Cardiac septum (tissue), 1 donor: ENCODE data around the gene LPAR6. TPM values are rescaled to one million over a fixed set of nuclear protein-coding genes. Genes with fewer than 3 reads are reported as not detected.

Experiments used
- DNase-seq: peaks from one replicate; pipeline ENCODE4 v3.0.0-alpha.2; 2020; ENCODE audit warnings: low spot score
- intact Hi-C: fragments of 100-400 bp; cut with DNase I; formaldehyde crosslinking; loops from one replicate; pipeline ENCODE4 v1.14.0; 2022
- total RNA-seq: library from RNA; stranded (reverse); fragmentation: NEBNext Ultra II Directional; extraction: Animal tissue kit (Norgen Biotek cat#: 25700); gene quantifications from one replicate; pipeline ENCODE4 v1.2.1, GENCODE V29; 2021
- donor health status: DM: no; HTN: no; CAD: no.

The LPAR6 gene
- total RNA-seq, 1 donor from 2014 or later: 12.5 TPM

DNA sequence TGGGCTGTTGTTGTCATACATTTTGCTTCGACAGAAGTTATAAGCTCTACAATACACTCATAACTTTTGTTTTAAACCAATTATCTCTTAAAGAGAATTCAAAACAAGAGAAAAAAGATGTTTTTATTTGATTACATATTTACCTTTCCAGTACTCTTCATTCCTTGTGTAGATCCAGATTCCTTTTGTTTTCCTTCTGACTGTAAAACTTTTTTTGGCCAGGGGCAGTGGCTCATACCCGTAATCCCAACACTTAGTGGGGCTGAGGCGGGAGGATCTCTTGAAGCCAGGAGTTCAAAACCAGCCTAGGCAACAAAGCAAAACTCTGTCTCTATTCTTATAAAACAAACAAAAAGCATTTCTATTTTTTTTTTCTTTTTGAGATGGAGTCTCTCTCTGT is 21.7 kb downstream of the LPAR6 start:
- intact Hi-C loops: no loop called here
- DNase-seq: no peak

DNA sequence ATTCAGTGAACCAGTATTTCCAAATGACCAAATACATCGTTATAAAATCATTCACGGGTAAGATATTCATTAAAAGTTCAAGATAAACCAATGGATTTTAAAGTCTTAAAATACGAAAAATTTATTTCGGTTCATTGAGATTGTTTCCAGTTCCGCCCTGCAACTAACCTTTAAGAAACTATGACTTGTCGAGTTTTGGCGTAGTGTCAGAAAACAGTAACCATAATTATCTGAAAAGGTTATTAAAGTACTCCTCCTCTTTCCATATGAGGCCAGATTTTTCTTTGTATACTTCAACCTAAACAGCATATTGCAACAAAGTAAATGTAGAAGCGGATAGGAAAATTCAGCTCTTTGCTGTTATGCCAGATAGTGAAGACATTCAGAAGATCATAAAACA is 26.1 kb downstream of the LPAR6 start:
- no peak for DNase-seq
- intact Hi-C loops: no loop called here

DNA sequence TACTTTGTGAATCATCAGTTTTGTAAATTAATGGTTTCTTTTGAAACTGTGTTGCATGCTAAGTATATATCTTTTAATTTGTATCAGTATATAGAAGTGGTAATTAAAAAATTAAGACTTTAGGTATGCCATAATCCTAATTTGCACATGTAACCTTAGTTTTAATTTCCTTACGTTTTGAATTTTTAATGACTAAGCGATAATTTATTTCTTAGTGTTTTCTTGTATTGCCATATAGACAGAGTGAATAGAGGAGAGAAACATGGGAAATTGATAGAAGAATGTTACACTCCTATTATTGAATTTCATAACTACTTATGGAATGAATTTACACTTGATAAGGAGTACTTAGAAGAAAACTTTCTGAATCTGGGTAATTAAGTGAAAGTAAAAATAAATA is 29.5 kb downstream of the LPAR6 start:
- intact Hi-C loops: loop anchor here (1.0 kb wide), 1 partner anchor 9 kb away; no protein-coding TSS in a partner anchor
- DNase-seq: no peak

DNA sequence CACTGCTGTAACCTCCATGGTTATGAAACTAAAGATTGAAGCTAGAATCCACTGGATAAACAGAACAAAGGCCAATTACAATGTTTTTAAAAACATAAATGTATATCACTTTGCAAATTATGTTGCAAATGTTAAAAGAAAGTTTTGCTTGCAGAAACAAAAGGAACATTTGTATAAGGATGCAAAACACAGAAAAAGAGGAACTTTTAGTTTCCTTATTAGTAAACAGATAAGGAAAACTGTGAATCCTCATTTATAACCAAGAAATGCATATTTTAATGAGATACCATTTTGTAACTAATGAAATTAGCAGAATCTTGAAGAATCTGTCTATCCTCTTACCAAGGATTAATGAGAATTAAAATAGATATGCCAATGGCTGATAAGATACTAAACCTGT is 32.3 kb downstream of the LPAR6 start:
- intact Hi-C loops: no loop called here
- DNase-seq: no peak

DNA sequence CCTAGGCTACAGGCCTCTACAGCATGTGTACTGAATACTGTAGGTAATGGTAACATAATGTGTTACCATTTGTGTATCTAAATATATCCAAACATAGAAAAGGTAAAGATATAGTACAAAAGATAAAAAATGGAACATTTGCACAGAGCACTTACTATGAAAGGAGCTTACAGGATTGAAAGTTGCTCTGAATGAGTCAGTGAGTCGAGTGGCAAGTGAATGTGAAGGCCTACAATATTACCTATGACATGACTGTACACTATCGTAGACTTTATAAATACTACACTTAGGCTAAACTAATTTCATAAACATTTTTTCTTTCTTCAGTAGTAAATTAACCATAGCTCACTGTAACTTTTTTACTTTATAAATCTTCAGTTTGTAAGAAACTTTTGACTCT is 35.1 kb downstream of the LPAR6 start:
- intact Hi-C loops: no loop called here
- DNase-seq: no peak

DNA sequence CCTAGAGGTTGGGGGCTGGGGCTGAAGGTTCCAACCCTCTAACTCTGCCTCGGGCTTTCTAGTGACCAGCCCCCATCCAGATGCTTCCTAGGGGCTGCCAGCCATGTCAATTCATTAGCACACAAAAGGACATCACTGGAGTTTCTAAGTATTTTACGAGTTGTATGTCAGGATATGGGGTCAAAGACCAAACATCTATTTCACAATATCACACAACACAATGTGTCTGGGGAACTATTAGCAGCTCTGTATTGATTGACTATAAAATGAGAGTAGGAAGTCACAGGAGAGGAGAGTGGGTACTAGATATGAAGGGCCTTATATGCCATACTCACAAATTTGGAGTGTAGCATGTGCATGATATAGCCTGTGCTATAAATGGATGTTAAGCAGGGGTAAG is 42.1 kb downstream of the LPAR6 start:
- no peak for DNase-seq
- intact Hi-C loops: no loop called here

DNA sequence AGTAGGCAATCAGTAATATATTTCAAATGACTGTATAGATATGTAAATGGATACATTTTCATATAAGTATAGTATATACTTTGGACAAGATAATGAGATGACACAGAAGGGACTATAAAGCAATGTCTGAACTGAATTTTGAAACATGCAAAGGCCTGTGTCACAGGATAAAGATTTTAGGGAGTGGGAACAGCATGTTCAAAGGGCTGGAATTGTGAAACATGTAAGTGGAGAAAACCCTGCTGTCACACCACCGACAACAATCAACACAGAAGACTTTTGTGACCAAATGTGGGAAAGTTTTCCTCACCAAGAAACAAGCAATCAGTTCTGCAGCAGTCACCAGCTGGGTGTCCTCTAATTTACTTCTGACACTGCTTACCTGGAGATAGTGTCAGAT is 42.9 kb downstream of the LPAR6 start:
- intact Hi-C loops: no loop called here
- no peak for DNase-seq

Other genes with a start within 250 kb of the LPAR6 start
- 386 TPM for gene ITM2B, start 179.9 kb downstream of the LPAR6 start, total RNA-seq
- 27.6 TPM for gene RB1, start 109.4 kb downstream of the LPAR6 start, total RNA-seq
- gene RCBTB2, start 120.0 kb upstream of the LPAR6 start, total RNA-seq: 8.0 TPM
- 3.4 TPM for gene CYSLTR2, start 240.8 kb upstream of the LPAR6 start, total RNA-seq